Tibial artery (tissue), 4 donors: ENCODE measurements around the gene KCNK1.
"Not testable (repeated sequence)": the region's sequence is repeated elsewhere in the genome, so short reads cannot be mapped to it uniquely, and the experiment has no call there.

Experiments used
- DNase-seq, 2 donors: peaks; one replicate each; pipeline ENCODE4 v3.0.0-alpha.2; 2019
- H3K27ac ChIP-seq, 2 donors: fragments of 200-600 bp; sonication (generic) in 1 of 2; 1 replicate in 1 of 2; 2 replicates in 1 of 2; pipeline ENCODE4 v1.5.1; 2018 to 2019; ENCODE audit warnings: mild to moderate bottlenecking in 1 of 2
- H3K27me3 ChIP-seq, 2 donors: fragments of 200-600 bp; sonication (generic) in 1 of 2; one replicate each; pipeline versions ENCODE4 v1.5.1 to v1.6.0; 2016 to 2019
- H3K36me3 ChIP-seq, 3 donors: fragments of 200-600 bp; sonication (generic) in 2 of 3; one replicate each; pipeline ENCODE4 v1.5.1; 2016 to 2019; ENCODE audit warnings: mild to moderate bottlenecking in 2 of 3
- H3K4me1 ChIP-seq, 4 donors: fragments of 200-600 bp; sonication (generic) in 2 of 4; 1 replicate in 3 of 4; 2 replicates in 1 of 4; pipeline ENCODE4 v1.5.1; 2016 to 2019
- H3K4me3 ChIP-seq, 2 donors: fragments of 200-600 bp; sonication (generic) in 1 of 2; 1 replicate in 1 of 2; 2 replicates in 1 of 2; pipeline ENCODE4 v1.5.1; 2018 to 2019; ENCODE audit warnings: mild to moderate bottlenecking in 2 of 2
- H3K9me3 ChIP-seq, 3 donors: fragments of 200-600 bp; sonication (generic) in 1 of 3; one replicate each; pipeline ENCODE4 v1.5.1; 2016 to 2019
- CTCF ChIP-seq, 2 experiments: fragments of 200-600 bp in 1 of 2; fragments of 450-650 bp in 1 of 2; IDR thresholded peaks; one replicate each; pipeline ENCODE4 v1.5.1; 2017 to 2019; ENCODE audit warnings: antibody characterized with exemption in 2 of 2, mild to moderate bottlenecking in 1 of 2, moderate library complexity in 1 of 2
- intact Hi-C: fragments of 100-400 bp; cut with DNase I; formaldehyde crosslinking; loops from one replicate; pipeline ENCODE4 v1.15.0; 2023; ENCODE audit warnings: low total_unique reads

KCNK1 gene

GRCh38 chr1:233668725-233669294, 54.9 kb downstream of the KCNK1 start:
- intact Hi-C loops = no loop called here
- Histone ChIP-seq H3K4me1 (peaks cover 0 to 18% (median 7%) of the 10 kb centered on the region in 4 donors), H3K27ac (no peak overlapping the region), H3K9me3 (no peaks in the 10 kb centered on the region), H3K36me3 (no peaks in the 10 kb centered on the region), H3K4me3 (no peak overlapping the region), H3K27me3 (no peaks in the 10 kb centered on the region)
- no peak for DNase-seq
- no peak for TF ChIP-seq CTCF (IDR thresholded peaks at IDR 0.05)

GRCh38 chr1:233670363-233670762, 56.5 kb downstream of the KCNK1 start:
- H3K4me1 ChIP-seq, H3K36me3 ChIP-seq, DNase-seq, H3K4me3 ChIP-seq, H3K9me3 ChIP-seq, H3K27ac ChIP-seq, H3K27me3 ChIP-seq, intact Hi-C loops: not testable (repeated sequence)

- TF ChIP-seq CTCF (IDR thresholded peaks at IDR 0.05) = no peak
- DNase-seq = no peak
- Histone ChIP-seq H3K4me1 (peaks cover 0 to 6% (median 2%) of the 10 kb centered on the region in 4 donors), H3K9me3 (no peaks in the 10 kb centered on the region), H3K27me3 (no peaks in the 10 kb centered on the region), H3K36me3 (no peaks in the 10 kb centered on the region), H3K27ac (no peak overlapping the region), H3K4me3 (no peak overlapping the region)
- intact Hi-C loops = no loop called here
Observed at GRCh38 chr1:233671286-233671685, 57.4 kb downstream of the KCNK1 start.

GRCh38 chr1:233672732-233673131, 58.8 kb downstream of the KCNK1 start:
- Histone ChIP-seq H3K36me3 (no peaks in the 10 kb centered on the region), H3K27me3 (no peaks in the 10 kb centered on the region), H3K4me3 (no peak overlapping the region), H3K9me3 (no peaks in the 10 kb centered on the region), H3K27ac (no peak overlapping the region), H3K4me1 (peaks cover 0 to 6% (median 2%) of the 10 kb centered on the region in 4 donors)
- DNase-seq = no peak
- no peak for TF ChIP-seq CTCF (IDR thresholded peaks at IDR 0.05)
- intact Hi-C loops = no loop called here

- Histone ChIP-seq H3K27ac (no peak overlapping the region), H3K4me3 (no peak overlapping the region), H3K4me1 (peaks cover 0 to 4% (median 2%) of the 10 kb centered on the region in 4 donors), H3K27me3 (no peaks in the 10 kb centered on the region), H3K36me3 (no peaks in the 10 kb centered on the region), H3K9me3 (no peaks in the 10 kb centered on the region)
- no peak for TF ChIP-seq CTCF (IDR thresholded peaks at IDR 0.05)
- intact Hi-C loops = no loop called here
- DNase-seq = no peak
Observed at GRCh38 chr1:233673261-233673946, 59.5 kb downstream of the KCNK1 start.

- H3K4me1 ChIP-seq = no peaks in the 10 kb centered on the region
- no peak for TF ChIP-seq CTCF (IDR thresholded peaks at IDR 0.05)
- H3K4me3 ChIP-seq = no peak overlapping the region
- H3K9me3 ChIP-seq = no peaks in the 10 kb centered on the region
- no peaks in the 10 kb centered on the region for H3K27me3 ChIP-seq
- no peak for DNase-seq
- no peaks in the 10 kb centered on the region for H3K36me3 ChIP-seq
- intact Hi-C loops = no loop called here
- no peak overlapping the region for H3K27ac ChIP-seq
Observed at GRCh38 chr1:233673947-233674431, 60.1 kb downstream of the KCNK1 start.
